Activated CD4-positive, alpha-beta T cell treated with anti-CD3 and anti-CD28 coated beads, Interleukin-2, amount 50 U/mL, for 1 hour (primary cell): ENCODE data around the gene AMIGO2.
A peak's percentile ranks its signal among the peaks of the same experiment; 100 is the strongest.
"Not testable (repeated sequence)": the region's sequence is repeated elsewhere in the genome, so short reads cannot be mapped to it uniquely, and the experiment has no call there.

Source experiments
- DNase-seq: peaks from one replicate; pipeline ENCODE4 v3.0.0-alpha.2; 2020

AMIGO2 gene, protein sequence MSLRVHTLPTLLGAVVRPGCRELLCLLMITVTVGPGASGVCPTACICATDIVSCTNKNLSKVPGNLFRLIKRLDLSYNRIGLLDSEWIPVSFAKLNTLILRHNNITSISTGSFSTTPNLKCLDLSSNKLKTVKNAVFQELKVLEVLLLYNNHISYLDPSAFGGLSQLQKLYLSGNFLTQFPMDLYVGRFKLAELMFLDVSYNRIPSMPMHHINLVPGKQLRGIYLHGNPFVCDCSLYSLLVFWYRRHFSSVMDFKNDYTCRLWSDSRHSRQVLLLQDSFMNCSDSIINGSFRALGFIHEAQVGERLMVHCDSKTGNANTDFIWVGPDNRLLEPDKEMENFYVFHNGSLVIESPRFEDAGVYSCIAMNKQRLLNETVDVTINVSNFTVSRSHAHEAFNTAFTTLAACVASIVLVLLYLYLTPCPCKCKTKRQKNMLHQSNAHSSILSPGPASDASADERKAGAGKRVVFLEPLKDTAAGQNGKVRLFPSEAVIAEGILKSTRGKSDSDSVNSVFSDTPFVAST

DNA sequence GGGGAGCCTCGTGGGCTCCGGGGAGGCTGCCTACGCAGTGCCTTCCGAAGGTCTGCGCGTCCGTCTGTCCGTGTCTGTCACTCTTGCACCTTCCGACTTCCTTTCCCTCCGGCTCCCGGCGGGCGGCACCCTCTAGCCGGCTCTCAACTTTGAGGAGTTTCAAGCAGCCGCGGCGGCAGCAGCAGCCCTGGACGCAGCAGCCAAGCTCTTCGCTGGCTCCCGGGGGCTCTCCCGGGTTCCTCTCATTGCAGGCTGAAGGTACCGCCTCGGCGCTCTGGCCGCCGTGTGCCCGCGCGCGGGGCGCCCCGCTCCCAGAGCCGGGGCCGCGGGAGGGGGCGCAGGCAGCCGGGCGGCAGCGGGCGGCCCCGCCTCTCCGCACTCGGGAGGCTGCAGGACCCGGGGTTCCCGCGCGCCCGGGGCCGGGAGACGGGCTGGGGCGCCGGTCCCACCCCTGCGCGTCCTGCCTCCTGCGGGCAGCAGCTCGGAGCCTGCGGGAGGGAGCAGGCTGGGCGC lies at the start of gene AMIGO2, which contains the start of gene PCED1B:
Gene AMIGO2 (minus strand): TSS at position 492 of the 513 bp plus-strand sequence. CDS start 957 bp downstream, outside the sequence.
Gene PCED1B (plus strand): TSS at position 154 of the 513 bp plus-strand sequence. CDS start 155,443 bp downstream, outside the sequence.
- peak; percentile 55 for DNase-seq

DNA sequence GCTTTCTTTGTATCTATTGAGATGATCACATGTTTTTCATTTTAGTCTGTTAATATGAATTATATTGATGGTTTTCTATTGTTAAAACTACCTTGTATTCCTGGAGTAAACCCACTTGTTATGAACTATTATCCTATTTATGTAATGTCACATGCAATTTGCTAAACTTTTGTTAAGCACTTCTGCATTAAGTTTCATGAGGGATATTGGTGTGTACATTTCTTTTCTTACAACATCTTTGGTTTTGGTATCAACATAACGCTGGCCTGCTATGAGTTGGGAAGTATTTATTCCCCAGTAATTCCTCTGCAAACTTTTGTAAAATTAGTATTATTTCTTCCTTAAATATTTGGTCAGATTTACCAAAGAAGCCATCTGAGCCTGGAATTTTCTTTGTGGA lies 46.5 kb upstream of the AMIGO2 start:
- no peak for DNase-seq

DNA sequence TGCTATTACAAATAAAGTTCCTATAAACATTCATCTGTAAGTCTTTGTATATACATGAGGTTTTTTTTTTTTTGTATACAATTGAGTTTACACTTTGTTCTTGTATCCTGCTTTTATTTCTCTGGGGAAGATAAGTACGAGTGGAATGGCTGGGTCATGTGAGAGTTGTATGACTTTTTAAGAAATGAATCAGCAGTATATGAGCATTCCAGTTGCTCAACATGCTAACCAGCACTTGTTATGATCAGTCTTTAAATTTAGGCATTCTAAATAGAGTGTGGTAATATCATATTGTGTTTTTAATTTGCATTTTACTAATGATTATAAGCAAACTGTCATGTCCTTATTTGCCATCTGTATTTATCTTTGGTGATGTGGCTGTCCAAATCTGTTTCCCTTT lies 44.7 kb upstream of the AMIGO2 start:
- DNase-seq = no peak

DNA sequence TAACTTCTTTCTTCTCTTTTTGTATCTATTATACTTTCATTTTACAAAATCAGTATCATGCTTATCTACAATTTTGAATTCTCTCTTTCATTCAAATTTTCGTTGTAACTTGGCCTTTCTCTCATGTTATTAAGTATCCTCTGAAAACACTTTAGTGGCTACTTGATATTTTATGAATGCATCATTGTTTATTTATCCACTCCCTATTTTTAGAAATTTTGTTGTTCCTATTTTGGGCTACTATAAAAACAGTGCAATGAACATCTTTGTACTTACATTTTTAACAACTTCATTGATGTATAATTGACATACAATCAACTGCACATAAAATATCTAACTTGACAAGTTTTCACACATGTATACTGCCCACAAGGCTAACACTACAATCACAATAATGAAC lies 44.0 kb upstream of the AMIGO2 start:
- no peak for DNase-seq

DNA sequence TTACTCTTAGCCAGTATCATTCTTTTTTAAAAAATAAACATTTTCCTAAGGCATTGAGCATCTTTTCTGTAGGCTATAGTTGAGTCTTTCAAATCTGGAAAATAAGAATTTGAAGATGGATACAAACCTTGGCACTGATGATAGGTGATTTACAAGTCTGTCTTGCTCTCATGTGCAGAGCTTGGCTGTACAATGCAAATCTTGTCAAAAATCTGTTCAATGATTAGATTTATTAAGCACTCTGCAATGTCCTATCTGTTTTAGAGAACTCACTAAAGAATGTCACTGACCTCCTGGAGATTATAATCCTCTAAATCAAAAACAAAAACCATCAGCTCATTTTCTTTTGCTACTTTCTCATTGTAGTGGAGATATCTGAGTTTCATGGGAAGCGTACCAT lies 42.8 kb upstream of the AMIGO2 start:
- no peak for DNase-seq

DNA sequence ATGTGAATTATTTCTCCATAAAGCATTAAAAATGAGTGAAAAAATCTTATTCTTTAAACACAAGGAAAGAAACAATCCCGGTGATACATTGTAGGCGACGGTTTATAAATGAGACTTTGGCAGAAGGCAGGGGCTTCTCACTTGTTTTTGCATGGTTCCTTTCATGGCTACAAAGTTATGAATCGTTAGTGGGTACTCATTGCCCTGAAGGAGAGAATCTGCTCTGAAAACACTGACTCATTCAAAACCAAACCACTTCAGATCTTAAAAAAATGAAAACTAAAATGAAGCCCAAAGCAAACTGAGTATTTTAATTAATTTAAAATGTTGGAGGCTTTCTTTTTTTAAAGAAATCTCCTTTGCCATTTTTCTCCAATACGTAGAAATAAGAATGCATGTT lies 41.4 kb upstream of the AMIGO2 start:
- DNase-seq = no peak

DNA sequence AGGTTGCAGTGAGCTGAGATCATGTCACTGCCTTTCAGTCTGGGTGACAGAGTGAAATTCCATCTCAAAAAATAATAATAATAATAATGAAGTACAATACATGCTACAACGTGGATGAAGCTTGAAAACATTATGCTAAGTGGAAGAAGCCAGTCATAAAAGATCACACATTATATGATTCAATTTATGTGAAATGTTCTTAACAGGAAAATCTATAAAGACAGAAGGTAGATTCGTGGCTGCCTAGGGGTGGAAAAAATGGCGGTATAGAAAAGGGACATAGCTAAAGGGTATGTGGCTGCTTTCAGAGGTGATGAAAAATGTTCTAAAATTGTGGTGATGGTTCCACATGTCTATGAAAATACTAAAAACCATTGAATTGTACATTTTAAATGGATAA lies 41.0 kb upstream of the AMIGO2 start:
- DNase-seq = no peak

DNA sequence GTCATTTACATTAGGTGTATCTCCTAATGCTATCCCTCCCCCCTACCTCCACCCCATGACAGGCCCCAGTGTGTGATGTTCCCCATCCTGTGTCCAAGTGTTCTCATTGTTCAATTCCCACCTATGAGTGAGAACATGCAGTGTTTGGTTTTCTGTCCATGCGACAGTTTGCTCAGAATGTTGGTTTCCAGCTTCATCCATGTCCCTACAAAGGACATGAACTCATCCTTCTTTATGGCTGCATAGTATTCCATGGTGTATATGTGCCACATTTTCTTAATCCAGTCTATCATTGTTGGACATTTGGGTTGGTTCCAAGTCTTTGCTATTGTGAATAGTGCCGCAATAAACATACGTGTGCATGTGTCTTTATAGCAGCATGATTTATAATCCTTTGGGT lies 37.5 kb upstream of the AMIGO2 start:
- not testable (repeated sequence) for DNase-seq

DNA sequence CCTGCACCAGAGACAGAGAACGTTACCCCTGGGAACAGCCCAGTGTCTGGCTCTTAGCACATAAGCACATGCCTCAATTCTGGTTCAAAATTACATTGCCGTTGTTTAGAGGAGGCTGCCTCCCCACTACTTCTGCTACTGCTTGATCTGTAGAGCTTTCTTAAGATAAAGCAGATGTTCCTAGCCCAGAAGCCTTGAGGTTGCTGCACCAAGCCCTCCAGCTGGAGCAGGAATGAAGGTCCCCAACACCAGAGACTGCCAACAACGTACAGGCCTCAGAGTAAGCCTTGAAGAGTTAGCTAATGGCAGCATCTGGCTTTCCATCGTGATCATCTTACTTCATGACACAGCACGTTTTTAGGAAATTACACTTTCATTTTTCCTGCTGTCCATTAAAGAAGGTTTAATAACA lies 34.7 kb upstream of the AMIGO2 start:
- DNase-seq = no peak

DNA sequence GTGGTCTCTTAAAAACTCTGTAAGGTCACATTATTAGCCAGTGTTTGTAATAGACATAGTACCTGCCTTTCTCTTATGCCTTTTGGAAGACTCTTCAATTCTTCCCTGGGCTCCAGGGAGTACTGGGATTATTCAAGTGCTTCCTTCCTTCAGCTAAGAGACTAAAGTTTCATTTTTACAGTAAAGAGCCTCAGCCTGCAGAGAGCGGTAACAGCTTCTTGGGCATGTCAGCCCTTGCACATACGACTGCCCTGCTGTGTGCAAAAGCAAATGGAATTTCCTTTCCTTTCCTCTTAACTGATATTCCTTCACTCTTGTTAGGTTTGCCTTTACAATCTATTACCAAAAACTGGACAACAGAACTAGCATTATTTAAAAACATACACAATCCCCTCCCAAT lies 32.9 kb upstream of the AMIGO2 start:
- no peak for DNase-seq

DNA sequence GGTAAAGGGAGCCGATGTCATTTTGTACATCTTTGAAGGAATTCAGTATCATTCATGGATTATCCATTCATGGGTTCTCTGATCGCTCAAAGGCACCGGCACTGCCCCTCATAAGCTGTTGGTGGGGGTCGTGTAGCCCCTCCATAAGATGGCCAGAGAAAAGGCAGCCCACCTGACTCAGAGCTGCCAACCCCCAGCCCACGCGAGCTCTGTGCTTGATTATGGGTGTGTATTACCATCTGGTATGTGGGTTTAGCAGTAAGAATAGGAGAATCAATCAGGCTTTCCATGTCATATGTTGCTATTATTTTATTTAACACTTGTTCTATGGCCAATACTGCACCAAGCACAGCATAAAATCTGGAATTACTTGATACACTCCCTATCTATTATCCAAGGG lies 32.1 kb upstream of the AMIGO2 start:
- DNase-seq = no peak

DNA sequence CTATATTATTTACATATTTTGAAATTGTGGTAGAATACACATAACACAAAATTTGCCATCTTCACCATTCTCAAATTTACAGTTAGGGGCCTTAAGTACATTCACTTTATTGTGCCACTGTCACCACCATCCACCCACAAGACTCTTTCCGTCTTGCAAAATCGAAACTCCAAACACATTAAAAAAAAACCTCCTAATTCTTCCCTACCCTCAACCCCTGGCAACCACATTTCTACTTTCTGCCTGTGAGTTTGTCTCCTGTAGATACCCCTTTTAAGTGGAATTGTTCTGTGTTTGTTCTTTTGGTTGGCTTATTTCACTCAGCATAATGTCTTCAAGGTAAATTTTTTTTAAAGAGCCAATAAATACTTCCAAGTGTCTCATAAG lies 31.6 kb upstream of the AMIGO2 start:
- DNase-seq = no peak

DNA sequence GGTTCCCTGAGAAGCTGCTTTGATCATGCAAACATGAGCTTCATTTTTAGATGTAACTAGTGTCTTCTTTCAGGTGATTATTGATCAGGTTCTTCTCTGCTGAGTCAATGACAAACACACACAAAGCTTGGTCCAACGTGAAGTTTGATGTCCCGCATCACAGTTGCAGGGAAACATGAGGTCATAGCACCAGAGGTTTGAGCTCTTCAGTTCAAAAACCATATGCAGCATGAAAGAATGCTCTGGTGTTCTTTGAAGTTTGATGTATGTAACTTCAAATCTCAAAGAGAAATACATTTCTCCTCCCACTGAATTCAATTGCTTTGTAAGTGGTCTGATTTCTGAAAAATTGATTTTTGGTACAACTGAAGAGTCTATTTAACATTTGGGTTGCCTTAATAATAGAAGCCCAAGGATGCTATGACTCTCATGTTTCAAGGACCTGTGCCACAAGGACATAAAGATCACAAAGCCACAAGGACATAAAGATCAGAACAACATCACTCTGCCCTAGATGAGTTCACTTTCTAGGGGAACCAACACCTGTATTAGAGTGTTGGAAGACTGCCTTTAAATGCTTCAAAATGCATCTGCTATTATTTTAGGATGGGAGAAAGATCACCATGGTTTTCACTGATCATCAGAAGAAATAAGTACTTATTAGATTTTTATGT lies 31.1 kb upstream of the AMIGO2 start:
- DNase-seq = no peak

DNA sequence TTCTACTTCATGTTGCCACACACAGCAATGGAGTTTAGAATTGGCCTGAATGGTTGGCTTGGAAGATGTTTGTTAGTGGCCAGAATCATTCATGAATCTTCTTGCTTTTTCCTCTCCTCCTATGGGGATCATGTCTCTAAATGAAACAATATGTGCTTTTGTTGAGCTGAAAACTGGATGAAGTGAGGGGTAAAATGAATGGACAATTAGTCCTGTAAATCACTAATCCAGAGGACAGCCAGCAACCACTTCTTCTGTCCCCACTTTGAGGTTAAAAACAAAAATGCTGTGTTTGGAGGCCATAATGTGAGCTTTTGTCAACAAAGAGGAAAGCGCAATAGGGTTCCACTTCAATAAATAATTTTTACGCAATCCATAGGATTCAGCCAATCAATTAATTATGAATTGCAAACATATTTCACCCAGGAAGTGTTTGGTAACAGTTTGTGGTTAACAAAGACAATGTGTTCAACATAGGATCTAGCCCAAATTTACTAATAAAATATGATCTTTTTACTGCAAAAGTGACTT lies 30.3 kb upstream of the AMIGO2 start:
- no peak for DNase-seq

DNA sequence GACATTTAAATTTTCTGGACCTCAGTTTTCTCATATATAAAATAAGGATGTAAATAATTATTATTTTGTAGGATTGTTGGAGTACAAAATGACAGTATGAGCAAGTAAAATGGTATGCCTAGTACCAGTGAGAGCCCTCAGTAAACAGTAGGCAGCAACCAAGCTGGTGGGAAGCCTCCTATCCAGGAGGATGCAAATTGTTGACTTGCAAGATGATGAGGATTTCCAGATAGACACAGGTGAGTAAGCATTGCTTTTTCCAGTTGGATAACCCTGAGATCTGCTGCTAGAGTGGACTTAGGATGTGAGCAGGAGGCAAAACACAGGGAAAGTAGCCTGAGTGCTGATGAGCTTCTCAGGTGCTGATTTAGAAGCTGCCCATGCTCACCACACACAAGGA lies 28.2 kb upstream of the AMIGO2 start:
- DNase-seq = no peak

DNA sequence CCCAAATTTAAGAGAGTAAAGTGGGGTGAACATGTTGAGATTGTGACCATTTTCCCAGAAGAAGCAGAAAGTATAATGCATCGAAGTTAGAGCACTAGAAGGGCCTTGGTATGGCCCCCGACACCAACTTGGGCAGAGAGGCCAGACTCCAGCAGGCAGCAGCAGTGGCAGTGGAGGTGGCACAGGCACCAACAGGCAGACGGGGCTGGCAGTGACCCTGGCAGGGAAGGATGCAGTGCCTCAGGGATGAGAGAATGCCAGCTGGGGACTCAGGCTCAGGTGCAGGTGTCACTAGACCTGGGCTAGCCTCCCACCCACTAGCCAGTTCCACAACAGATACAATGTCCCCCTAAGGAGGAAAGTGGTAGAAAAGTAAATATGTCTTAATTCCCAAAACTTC lies 27.7 kb upstream of the AMIGO2 start:
- DNase-seq = no peak

DNA sequence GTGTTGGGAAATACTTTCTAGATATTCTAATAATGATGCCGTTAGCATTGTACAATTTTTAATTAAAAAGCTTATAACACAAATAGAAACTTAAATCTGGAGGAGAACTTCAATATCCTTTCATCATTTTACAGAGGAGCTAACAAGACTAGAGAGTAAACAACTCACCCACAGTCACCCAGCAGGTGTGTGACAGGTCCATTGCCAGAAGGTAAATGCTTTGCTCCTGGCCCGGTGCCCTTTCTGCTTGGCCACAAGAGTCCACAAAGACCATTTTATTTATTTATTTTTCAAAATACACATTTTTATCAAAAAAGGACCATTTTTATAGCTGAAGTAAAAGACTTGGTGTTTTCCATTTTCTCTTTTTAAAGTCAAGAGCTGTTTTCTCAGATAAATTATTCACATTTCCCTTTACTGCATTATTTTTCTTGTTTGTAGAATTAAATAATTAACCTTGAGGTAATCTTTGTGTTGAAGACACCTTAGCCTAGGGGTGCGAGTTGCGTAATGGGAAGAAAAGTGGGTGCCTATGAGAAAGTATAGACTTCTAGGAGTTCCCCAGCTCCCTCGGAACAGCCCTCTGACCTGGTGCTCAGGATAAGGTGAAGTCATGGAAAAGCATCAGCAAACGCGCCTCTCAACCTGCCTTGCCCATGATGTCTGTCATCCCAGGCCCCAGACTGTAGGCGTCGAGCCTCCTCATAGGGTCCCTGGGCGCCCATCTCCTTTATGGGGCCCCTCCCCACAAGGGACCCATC lies 26.3 kb upstream of the AMIGO2 start:
- DNase-seq = no peak

DNA sequence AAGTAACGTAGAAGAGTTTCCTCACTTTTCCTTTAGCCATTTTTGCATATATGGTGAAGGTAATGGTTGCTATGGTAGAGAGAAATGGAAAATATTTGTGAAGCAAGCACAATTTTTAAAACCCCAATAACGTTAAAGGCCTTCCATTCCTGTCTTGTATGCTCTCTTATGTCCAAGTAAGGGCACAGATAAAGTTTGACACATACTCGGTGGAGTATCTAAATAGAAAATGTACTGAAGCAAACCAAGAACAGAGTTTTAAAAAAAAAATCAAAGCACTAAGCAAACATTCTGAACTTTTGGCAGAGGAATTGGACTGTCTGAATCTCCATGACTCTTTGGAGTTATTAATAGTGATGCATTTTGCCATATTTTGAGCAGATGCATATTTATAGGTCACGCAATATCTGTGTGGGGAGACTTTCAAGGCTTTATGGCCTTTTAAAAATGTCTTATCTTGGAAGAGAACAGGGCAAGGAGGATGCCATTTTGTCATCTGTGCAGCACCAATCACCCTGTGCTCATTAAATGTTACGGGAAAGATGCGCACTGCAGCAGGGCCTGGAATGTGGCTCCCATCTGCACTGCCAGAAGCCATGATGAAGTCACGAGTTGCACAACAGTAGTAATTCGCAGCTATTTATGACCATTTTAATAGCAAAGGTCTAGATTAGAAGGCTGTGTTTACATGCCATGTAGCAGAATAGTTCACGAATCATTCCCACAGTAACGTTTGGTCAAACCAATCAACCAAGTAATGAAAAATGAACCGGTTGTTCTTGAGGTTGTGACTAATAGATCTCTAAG lies 23.3 kb upstream of the AMIGO2 start:
- no peak for DNase-seq

DNA sequence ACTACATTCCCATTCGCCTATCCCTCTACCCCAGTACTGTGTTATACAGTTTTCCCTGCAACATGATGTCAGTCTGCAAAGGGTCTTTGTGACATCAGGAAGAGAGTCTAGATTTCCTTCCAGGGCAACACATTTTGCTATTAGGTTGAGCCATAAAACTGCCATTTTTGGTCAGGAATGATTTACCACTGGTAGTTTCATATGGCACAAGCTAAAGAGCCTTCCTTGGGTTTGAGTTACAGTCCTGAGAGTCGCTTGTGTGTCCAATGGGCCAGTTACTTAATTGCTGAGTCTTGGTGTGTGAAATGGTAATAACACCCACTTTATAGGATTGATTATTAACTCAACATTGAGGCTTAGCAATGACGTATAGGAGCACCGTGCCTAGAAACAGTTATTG lies 22.6 kb upstream of the AMIGO2 start:
- no peak for DNase-seq

DNA sequence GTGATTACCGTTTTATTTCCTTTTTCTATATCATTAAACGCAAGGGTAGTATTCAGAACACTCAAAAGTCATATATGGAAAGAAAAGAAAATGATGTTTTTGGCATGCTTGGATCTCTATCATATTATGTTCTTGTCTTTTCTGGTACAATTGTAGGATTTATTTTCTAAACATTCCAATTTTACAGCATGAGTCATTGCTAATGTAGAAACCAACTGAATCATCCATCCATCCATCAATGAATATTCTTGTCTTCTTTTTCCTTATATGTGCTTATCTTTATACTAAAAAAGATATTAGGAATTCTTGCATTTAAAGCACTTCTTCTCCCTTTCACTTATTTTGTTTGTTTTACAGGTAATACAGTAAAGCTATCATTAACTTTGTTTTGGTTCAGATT lies 20.4 kb upstream of the AMIGO2 start:
- DNase-seq = no peak

DNA sequence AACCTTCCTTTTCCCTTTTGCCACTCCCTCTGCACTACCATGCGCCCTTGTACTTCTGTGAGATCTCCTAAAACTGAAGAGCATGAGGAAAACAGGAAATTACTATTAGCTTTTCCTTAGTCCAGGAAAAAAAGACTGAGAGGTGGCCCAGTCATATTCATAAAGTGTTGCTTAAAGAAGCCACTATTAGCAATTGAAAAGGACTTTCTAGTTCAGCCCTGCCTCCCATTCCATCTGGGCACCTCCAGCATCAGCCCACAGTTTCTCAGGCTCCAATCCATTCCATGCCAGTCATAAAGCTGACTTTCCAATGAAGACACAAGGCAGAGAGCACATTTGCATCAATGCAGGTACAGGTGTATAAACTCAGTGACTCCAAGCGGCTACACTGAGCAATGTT lies 19.9 kb upstream of the AMIGO2 start:
- DNase-seq = no peak

DNA sequence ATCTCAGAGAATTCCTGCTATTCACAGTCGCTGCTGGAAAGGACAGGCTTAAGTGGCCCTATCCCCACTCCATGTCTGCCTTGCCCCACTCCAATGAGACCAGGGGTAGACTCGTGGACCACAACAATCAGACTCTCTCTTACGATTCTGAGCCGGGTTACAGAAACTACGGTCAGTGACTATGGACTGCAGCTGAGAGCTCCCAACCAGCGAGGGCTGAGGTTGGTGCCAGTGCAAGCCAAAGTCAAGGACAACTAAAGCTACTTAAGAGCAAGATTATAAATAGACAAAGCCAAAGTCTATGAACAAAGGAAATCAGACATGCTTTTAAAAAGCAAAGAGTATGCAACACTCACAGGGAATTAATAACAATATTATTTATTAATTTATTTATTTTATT lies 18.3 kb upstream of the AMIGO2 start:
- DNase-seq = no peak
